ENCODE data around the gene BRCC3.

The BRCC3 gene

GRCh38 chrX:155056877-155057792 is 14.2 kb upstream of the BRCC3 start:
- peak; percentile 75 for TF ChIP-seq CTCF (IDR thresholded peaks at IDR 0.05)
- peak; percentile 79 for DNase-seq (ENCODE audit: low spot score)
- peak overlapping the region in 1 of 2 donors; percentile 47 for H3K27ac ChIP-seq
- H3K4me3 ChIP-seq: peak overlapping the region; percentile 32

- no peak overlapping the region for H3K4me3 ChIP-seq
- DNase-seq (ENCODE audit: low spot score): no peak
- TF ChIP-seq CTCF (IDR thresholded peaks at IDR 0.05): no peak
Observed at GRCh38 chrX:155061760-155062159, 9.5 kb upstream of the BRCC3 start.

GRCh38 chrX:155065035-155065734 is 6.1 kb upstream of the BRCC3 start:
- no peak for DNase-seq (ENCODE audit: low spot score)
- TF ChIP-seq CTCF (IDR thresholded peaks at IDR 0.05): no peak
- Histone ChIP-seq H3K27ac (no peak overlapping the region), H3K4me3 (no peak overlapping the region)

More at GRCh38 chrX:155061760-155062159, 9.5 kb upstream of the BRCC3 start:
- H3K27ac ChIP-seq: no peak overlapping the region

GRCh38 chrX:155068165-155068564 is 3.1 kb upstream of the BRCC3 start:
- DNase-seq (ENCODE audit: low spot score): no peak
- H3K27ac ChIP-seq: no peak overlapping the region
- TF ChIP-seq CTCF (IDR thresholded peaks at IDR 0.05): no peak
- no peak overlapping the region for H3K4me3 ChIP-seq

- H3K4me3 ChIP-seq: peak overlapping the region; percentile 80
- no peak for DNase-seq (ENCODE audit: low spot score)
- TF ChIP-seq CTCF (IDR thresholded peaks at IDR 0.05): no peak
- H3K27ac ChIP-seq: no peak overlapping the region
Observed at GRCh38 chrX:155069414-155069813, 1.9 kb upstream of the BRCC3 start.

- no peak for TF ChIP-seq CTCF (IDR thresholded peaks at IDR 0.05)
- Histone ChIP-seq H3K4me3 (peak overlapping the region; percentile 80), H3K27ac (peak overlapping the region in 1 of 2 donors; percentile 74)
- DNase-seq (ENCODE audit: low spot score): no peak
Observed at GRCh38 chrX:155070038-155070437, 1.3 kb upstream of the BRCC3 start.

Data from coronary artery (tissue), 2 donors.